ENCODE results near the gene PTGS2. TPM values are rescaled to one million over a fixed set of nuclear protein-coding genes. Genes with fewer than 3 reads are reported as not detected.

The PTGS2 gene
- total and polyA plus RNA-seq, 9 of the 15 experiments (the other 6 are each of a cell fraction or from before 2014, with no cell fraction given): 0.01 TPM; not detected in 8

DNA sequence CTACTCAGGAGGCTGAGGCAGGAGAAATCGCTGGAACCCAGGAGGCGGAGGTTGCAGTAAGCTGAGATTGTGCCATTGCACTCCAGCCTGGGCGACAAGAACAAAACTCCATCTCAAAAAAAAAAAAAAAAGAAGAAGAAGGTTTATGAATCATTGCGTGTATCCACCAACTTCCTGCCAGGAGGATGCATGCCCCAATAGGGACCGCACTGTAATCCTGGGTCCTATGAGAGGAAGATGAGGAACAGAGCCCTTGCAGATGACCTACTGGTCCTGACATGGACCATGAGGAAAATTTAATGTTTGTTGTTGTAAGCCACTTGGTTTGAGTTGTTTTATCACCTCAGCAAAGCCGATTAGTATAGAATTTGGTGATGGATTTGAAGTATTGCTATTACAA lies 56.7 kb downstream of the PTGS2 start (continued):
- TF ChIP-seq, protein P1, sequence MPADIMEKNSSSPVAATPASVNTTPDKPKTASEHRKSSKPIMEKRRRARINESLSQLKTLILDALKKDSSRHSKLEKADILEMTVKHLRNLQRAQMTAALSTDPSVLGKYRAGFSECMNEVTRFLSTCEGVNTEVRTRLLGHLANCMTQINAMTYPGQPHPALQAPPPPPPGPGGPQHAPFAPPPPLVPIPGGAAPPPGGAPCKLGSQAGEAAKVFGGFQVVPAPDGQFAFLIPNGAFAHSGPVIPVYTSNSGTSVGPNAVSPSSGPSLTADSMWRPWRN (IDR thresholded peaks at IDR 0.05; ENCODE audit: low read depth): no peak
- no peak for TF ChIP-seq TARDBP (IDR thresholded peaks at IDR 0.05)
- TF ChIP-seq, protein P2, sequence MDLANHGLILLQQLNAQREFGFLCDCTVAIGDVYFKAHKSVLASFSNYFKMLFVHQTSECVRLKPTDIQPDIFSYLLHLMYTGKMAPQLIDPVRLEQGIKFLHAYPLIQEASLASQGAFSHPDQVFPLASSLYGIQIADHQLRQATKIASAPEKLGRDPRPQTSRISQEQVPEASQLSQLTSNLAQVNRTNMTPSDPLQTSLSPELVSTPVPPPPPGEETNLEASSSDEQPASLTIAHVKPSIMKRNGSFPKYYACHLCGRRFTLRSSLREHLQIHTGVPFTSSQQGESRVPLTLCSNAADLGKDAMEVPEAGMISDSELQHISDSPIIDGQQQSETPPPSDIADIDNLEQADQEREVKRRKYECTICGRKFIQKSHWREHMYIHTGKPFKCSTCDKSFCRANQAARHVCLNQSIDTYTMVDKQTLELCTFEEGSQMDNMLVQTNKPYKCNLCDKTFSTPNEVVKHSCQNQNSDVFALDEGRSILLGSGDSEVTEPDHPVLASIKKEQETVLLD (IDR thresholded peaks at IDR 0.05): no peak
- TF ChIP-seq SIN3B (IDR thresholded peaks at IDR 0.05; ENCODE audit: low read depth): no peak

Other genes starting within 250 kb of the PTGS2 start
- not detected in 2 replicates for gene PDC, start 219.3 kb downstream of the PTGS2 start, total RNA-seq (2014; rRNA removed)
- not detected in 2 replicates for gene PDC, start 219.3 kb downstream of the PTGS2 start, total RNA-seq (2014; rRNA removed; fragmentation: Illumina TruSeq; extraction: Trizol)
- not detected in 2 replicates for gene PDC, start 219.3 kb downstream of the PTGS2 start, total RNA-seq (2015; rRNA removed; fragmentation: Illumina TruSeq; extraction: Trizol)
- not detected in 2 replicates for gene PDC, start 219.3 kb downstream of the PTGS2 start, total RNA-seq (2021)
- gene PDC, start 219.3 kb downstream of the PTGS2 start, polyA plus RNA-seq (2011; rRNA removed): not detected in 2 replicates
- gene PDC, start 219.3 kb downstream of the PTGS2 start, polyA plus RNA-seq (2014; fragmentation: Illumina TruSeq; extraction: Trizol): not detected in 2 replicates
- gene PDC, start 219.3 kb downstream of the PTGS2 start, polyA plus RNA-seq (2014; fragmentation: Nextera tagmentation; extraction: Ambion mirVana): not detected
- gene PDC, start 219.3 kb downstream of the PTGS2 start, polyA plus RNA-seq (2014; rRNA removed): not detected in 2 replicates
- not detected in 2 replicates for gene PLA2G4A, start 148.5 kb upstream of the PTGS2 start, total RNA-seq (2014; rRNA removed)
- gene PLA2G4A, start 148.5 kb upstream of the PTGS2 start, total RNA-seq (2014; rRNA removed; fragmentation: Illumina TruSeq; extraction: Trizol): 0.25 TPM in 1 of 2 replicates, not detected in the other
- gene PLA2G4A, start 148.5 kb upstream of the PTGS2 start, total RNA-seq (2015; rRNA removed; fragmentation: Illumina TruSeq; extraction: Trizol): 0.11 and 0.22 TPM in 2 replicates
- 0.16 TPM in 1 of 2 replicates, not detected in the other for gene PLA2G4A, start 148.5 kb upstream of the PTGS2 start, total RNA-seq (2021)
- 0.34 and 0.71 TPM in 2 replicates for gene PLA2G4A, start 148.5 kb upstream of the PTGS2 start, polyA plus RNA-seq (2011; rRNA removed)
- 0.04 TPM in 1 of 2 replicates, not detected in the other for gene PLA2G4A, start 148.5 kb upstream of the PTGS2 start, polyA plus RNA-seq (2014; fragmentation: Illumina TruSeq; extraction: Trizol)
- gene PLA2G4A, start 148.5 kb upstream of the PTGS2 start, polyA plus RNA-seq (2014; fragmentation: Nextera tagmentation; extraction: Ambion mirVana): under 1 TPM in 1 of 2 experiments, not detected in 1; 0.15 TPM
- gene PLA2G4A, start 148.5 kb upstream of the PTGS2 start, polyA plus RNA-seq (2014; rRNA removed): not detected in 2 replicates